Coronary artery (tissue), 2 donors: ENCODE data around the gene UCK1.
"Not testable (repeated sequence)": the region's sequence is repeated elsewhere in the genome, so short reads cannot be mapped to it uniquely, and the experiment has no call there.

Experiments used
- DNase-seq: peaks from one replicate; pipeline ENCODE4 v3.0.0-alpha.2; 2017; ENCODE audit warnings: low spot score
- H3K27ac ChIP-seq, 2 donors: fragments of 200-600 bp; sonication (generic); one replicate each; pipeline ENCODE4 v1.5.1; 2016 to 2019
- H3K4me3 ChIP-seq: fragments of 200-600 bp; sonication (generic); 2 replicates; pipeline ENCODE4 v1.5.1; 2016; ENCODE audit warnings: mild to moderate bottlenecking, moderate library complexity
- TF ChIP-seq, protein P1 (sequence below): fragments of 200-600 bp; sonication (generic); IDR thresholded peaks from one replicate; pipeline ENCODE4 v1.5.1; 2019; ENCODE audit warnings: antibody characterized with exemption

The UCK1 gene

GRCh38 chr9:131559421-131560000 is 28.4 kb upstream of the UCK1 start:
- no peak overlapping the region for H3K27ac ChIP-seq
- no peak for DNase-seq
- no peak overlapping the region for H3K4me3 ChIP-seq
- TF ChIP-seq, protein P1, sequence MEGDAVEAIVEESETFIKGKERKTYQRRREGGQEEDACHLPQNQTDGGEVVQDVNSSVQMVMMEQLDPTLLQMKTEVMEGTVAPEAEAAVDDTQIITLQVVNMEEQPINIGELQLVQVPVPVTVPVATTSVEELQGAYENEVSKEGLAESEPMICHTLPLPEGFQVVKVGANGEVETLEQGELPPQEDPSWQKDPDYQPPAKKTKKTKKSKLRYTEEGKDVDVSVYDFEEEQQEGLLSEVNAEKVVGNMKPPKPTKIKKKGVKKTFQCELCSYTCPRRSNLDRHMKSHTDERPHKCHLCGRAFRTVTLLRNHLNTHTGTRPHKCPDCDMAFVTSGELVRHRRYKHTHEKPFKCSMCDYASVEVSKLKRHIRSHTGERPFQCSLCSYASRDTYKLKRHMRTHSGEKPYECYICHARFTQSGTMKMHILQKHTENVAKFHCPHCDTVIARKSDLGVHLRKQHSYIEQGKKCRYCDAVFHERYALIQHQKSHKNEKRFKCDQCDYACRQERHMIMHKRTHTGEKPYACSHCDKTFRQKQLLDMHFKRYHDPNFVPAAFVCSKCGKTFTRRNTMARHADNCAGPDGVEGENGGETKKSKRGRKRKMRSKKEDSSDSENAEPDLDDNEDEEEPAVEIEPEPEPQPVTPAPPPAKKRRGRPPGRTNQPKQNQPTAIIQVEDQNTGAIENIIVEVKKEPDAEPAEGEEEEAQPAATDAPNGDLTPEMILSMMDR = no peak

DNA sequence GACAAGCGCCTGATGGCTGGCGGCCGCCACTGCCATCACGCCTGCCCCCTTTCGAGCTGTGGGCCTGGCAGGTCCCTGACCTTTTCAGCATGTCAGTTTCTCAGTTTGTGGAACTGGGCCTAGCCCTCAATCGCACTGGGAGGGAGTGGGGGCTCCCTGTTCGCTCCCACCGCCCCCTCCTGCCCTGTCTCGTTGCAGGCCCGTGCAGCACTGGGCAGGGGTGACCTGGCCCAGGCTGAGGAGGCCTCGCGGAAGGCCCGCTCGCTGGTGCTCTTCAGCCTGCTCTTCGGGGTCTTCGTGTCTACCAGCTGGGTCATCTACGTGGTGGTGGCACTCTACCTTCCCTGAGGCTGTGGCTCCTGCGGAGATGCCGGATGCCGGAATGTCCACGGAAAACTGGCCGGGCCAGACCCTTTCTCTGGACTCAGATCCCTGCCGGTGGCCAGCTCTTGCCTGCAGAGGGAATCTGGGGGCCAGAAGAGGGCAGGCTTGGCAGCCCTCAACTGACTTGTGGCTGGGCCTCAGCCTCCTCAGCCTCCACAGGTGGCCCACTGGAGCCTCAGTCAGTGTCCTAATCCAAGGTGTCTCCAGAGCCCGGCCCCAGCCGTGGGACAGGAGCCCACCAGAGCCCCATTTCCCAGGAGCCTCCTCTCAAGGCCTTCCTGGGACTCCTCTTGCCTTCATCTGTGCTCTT is 26.9 kb upstream of the UCK1 start:
- TF ChIP-seq, protein P1 = no peak
- no peak for DNase-seq
- no peak overlapping the region for H3K27ac ChIP-seq
- H3K4me3 ChIP-seq = no peak overlapping the region

DNA sequence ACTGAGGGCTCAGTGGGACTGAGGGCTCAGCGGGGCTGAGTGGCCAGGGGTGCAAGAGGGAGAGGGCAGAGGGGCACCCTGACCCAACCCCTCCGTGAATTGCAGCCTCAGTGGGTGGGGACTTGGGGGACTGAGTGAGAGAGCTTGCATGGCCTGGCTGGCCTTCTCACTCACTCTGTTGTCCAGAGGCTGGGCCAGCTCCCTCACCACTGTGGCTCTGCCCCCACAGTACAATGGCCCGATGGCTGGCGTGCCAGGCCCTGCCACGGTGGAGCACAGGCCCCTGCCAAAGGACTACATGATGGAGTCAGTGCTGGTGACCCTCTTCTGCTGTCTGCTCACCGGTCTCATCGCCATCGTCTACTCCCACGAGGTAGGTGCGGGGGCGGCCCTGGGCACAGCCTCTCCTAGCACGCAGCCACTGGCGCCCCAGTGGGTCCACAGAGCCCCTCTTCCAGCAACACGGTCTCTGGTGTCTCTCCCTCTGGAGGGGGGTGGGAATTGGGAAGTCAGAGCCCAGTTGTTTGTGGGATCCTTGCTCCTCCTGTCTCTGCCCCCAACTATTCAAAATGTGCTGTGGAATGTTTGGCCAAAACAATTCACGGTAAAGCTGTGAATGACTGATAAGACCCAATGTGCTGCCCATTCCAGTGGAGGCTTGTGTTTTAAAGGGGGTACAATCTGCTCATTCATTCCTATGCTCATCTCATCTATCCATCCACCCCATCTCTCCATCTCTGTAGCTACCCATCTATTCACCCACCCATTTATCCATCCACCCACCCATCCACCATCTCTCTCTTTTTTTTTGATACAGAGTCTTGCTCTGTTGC is 25.0 kb upstream of the UCK1 start:
- DNase-seq = no peak
- TF ChIP-seq, protein P1 = no peak
- H3K4me3 ChIP-seq = no peak overlapping the region
- no peak overlapping the region for H3K27ac ChIP-seq

DNA sequence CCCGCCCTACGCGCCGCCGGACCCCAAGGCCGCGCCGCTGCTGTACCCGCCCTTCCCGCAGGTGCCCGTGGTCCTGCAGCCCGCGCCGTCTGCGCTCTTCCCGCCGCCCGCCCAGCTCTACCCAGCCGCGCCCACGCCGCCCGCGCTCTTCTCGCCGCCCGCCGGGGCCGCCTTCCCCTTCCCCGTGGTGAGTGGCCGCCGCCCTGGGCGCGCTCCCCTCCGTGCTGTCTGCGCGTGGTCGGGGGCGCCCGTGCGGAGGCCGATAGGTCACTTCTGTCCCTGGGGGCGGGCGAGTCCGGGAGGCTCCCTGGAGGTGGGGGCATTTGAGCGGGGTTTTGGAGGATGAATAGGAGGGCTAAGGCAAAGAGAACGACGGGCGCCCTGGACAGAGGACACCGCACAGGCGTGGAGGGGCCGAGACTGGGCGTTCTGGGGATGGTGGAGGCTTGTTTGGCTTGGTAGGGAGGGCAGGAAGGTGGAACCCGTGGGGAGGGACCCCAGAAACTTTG is 23.8 kb upstream of the UCK1 start:
- Histone ChIP-seq H3K27ac (no peak overlapping the region), H3K4me3 (no peak overlapping the region)
- no peak for DNase-seq
- TF ChIP-seq, protein P1 = no peak

DNA sequence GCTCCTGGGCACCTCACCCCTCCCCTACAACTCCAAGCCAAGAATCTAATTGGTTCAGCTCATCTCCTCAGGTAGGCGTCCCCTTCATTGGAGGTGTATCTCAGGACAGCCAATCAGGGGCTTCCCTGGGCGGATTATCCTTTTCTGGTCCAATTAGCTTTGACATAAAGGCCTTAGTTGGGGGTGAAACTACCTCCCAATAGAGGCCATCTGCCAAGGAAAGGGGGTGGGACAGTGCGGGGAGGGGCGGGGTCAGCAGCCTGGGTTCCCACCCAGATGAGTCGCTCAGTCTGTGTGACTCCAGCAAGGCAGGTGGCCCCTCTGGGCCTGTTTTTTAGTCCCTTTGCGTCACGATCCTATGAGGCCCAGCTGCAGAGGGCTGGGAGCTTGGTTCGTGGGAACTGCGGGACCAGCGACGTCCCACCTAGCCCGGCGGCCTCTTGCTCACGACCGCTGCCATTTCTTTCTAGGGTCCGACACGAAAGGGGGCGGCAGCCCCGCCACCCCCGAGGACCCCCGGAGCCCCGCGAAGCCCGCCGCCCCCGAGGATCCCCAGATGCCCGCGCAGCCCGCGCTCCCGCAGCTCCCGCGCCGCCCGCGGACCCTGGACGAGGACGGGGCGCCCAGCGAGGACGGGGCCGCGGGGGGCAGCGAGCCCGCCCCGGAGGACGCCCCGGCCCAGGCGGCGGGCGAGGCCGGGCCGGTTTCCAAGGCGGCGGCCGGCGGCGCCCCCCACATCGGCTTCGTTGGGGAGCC is 23.2 kb upstream of the UCK1 start:
- no peak for DNase-seq
- H3K27ac ChIP-seq = no peak overlapping the region
- no peak overlapping the region for H3K4me3 ChIP-seq
- TF ChIP-seq, protein P1 = no peak

- Histone ChIP-seq H3K4me3 (no peak overlapping the region), H3K27ac (no peak overlapping the region)
- TF ChIP-seq, protein P1 = no peak
- DNase-seq = no peak
Measured at GRCh38 chr9:131552030-131552429, 21.0 kb upstream of the UCK1 start.

DNA sequence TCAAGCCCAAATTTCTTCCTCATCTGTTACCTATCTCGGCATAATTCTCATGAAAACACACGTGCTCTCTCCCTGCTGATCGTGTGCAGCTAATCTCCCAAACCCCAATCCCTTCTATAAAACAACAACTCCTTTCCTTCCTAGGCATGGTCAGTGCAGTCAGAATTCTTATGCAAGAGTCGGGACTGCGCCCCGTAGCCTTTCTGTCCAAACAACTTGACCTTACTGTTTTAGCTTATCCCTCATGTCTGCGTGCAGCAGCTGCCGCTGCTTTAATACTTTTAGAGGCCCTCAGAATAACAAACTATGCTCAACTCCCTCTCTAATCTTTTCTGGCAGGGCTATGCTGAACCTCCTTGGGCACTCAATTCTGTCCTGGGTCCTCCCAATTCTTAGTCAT is 19.4 kb upstream of the UCK1 start:
- not testable (repeated sequence) for DNase-seq, H3K27ac ChIP-seq, H3K4me3 ChIP-seq

GRCh38 chr9:131549186-131549585 is 18.1 kb upstream of the UCK1 start:
- H3K27ac ChIP-seq, DNase-seq, H3K4me3 ChIP-seq: not testable (repeated sequence)
